ENCODE measurements around the gene NBEA. TPM values are rescaled to one million over a fixed set of nuclear protein-coding genes. Genes with fewer than 3 reads are reported as not detected.

Gene NBEA
- total RNA-seq, 1 experiment from 2014 or later = 4.1 TPM

GRCh38 chr13:35489050-35489449 lies 547.0 kb downstream of the NBEA start:
- ChIA-PET RAD21 (ENCODE audit: low non-redundant PET in 1 of 2, low total read pairs in 2 of 2, uncharacterized antibody in 2 of 2, unreplicated experiment in 2 of 2) (no interaction called here), POLR2A (no interaction called here), CTCF (no interaction called here)
- H2AFZ ChIP-seq (ENCODE audit: low read depth, low read length, poor library complexity, severe bottlenecking) = no peak overlapping the region
- no peaks in the 10 kb centered on the region for H3K9me3 ChIP-seq (ENCODE audit: control insufficient read depth in 1 of 2, insufficient read depth in 1 of 2, low read depth in 1 of 2, low read length in 2 of 2)
- no peaks in the 10 kb centered on the region for H3K9me2 ChIP-seq (ENCODE audit: insufficient read depth)
- no peak overlapping the region for H3K4me2 ChIP-seq (ENCODE audit: low read length)
- H4K20me1 ChIP-seq (ENCODE audit: insufficient read depth) = no peaks in the 10 kb centered on the region
- H3K4me3 ChIP-seq (replicated peaks in 1 of 2; ENCODE audit: low read depth in 1 of 2, low read length in 2 of 2) = no peak overlapping the region
- H3K4me1 ChIP-seq (ENCODE audit: control insufficient read depth in 1 of 2, insufficient read depth in 2 of 2, low read length in 2 of 2) = no peaks in the 10 kb centered on the region
- DNase-seq (ENCODE audit: low read depth, low spot score) (no peak), ATAC-seq (no peak)
- H3K36me3 ChIP-seq (ENCODE audit: control insufficient read depth in 1 of 2, insufficient read depth in 2 of 2, low read length in 2 of 2) = no peaks in the 10 kb centered on the region
- no peaks in the 10 kb centered on the region for H3K79me2 ChIP-seq (ENCODE audit: insufficient read depth, low read length)
- TF ChIP-seq EGR1 (IDR thresholded peaks at IDR 0.05; ENCODE audit: low read depth) (no peak), SRF (IDR thresholded peaks at IDR 0.05; ENCODE audit: low read depth) (no peak)
- no peaks in the 10 kb centered on the region for H3K27me3 ChIP-seq (ENCODE audit: insufficient read depth, low read length)
- no peak overlapping the region for H3K9ac ChIP-seq (ENCODE audit: low read length)
- no peak overlapping the region for H3K27ac ChIP-seq (ENCODE audit: low read depth, low read length)
- no TSS peak for BruUV-seq (replicated peaks)
- intact Hi-C loops (cut with micrococcal nuclease) = no loop called here

- H2AFZ ChIP-seq (ENCODE audit: low read depth, low read length, poor library complexity, severe bottlenecking) = no peak overlapping the region
- no peaks in the 10 kb centered on the region for H3K9me3 ChIP-seq (ENCODE audit: control insufficient read depth in 1 of 2, insufficient read depth in 1 of 2, low read depth in 1 of 2, low read length in 2 of 2)
- no peaks in the 10 kb centered on the region for H3K9me2 ChIP-seq (ENCODE audit: insufficient read depth)
- H3K4me1 ChIP-seq (ENCODE audit: control insufficient read depth in 1 of 2, insufficient read depth in 2 of 2, low read length in 2 of 2) = no peaks in the 10 kb centered on the region
- intact Hi-C loops (cut with micrococcal nuclease) = no loop called here
- no peaks in the 10 kb centered on the region for H4K20me1 ChIP-seq (ENCODE audit: insufficient read depth)
- no TSS peak for BruUV-seq (replicated peaks)
- no peak for TF ChIP-seq POLR2A (IDR thresholded peaks at IDR 0.05; ENCODE audit: borderline replicate concordance, extremely low read depth, insufficient read depth, insufficient read length)
- TF ChIP-seq ELF1 (IDR thresholded peaks at IDR 0.05; ENCODE audit: borderline replicate concordance, low read depth) = no peak
- no peak for TF ChIP-seq POLR2AphosphoS5 (IDR thresholded peaks at IDR 0.05; ENCODE audit: low read depth, low read length)
- no peak for TF ChIP-seq FOSL1 (IDR thresholded peaks at IDR 0.05; ENCODE audit: low read depth)
- H3K4me3 ChIP-seq (replicated peaks in 1 of 2; ENCODE audit: low read depth in 1 of 2, low read length in 2 of 2) = no peak overlapping the region
- no peak for ATAC-seq
- H3K27ac ChIP-seq (ENCODE audit: low read depth, low read length) = no peak overlapping the region
- H3K4me2 ChIP-seq (ENCODE audit: low read length) = no peak overlapping the region
- POLR2A ChIA-PET = no interaction called here
- CTCF ChIA-PET = no interaction called here
- H3K36me3 ChIP-seq (ENCODE audit: control insufficient read depth in 1 of 2, insufficient read depth in 2 of 2, low read length in 2 of 2) = no peaks in the 10 kb centered on the region
- no peak overlapping the region for H3K9ac ChIP-seq (ENCODE audit: low read length)
- H3K27me3 ChIP-seq (ENCODE audit: insufficient read depth, low read length) = no peaks in the 10 kb centered on the region
- RAD21 ChIA-PET (ENCODE audit: low non-redundant PET in 1 of 2, low total read pairs in 2 of 2, uncharacterized antibody in 2 of 2, unreplicated experiment in 2 of 2) = no interaction called here
- DNase-seq (ENCODE audit: low read depth, low spot score) = no peak
- H3K79me2 ChIP-seq (ENCODE audit: insufficient read depth, low read length) = no peaks in the 10 kb centered on the region
These were observed 553.9 kb downstream of the NBEA start for GRCh38 chr13:35496006-35496405.
